BLaER1 (cell line): Measurements from ENCODE around the gene TUBA8.
"Not testable (repeated sequence)": the region's sequence is repeated elsewhere in the genome, so short reads cannot be mapped to it uniquely, and the experiment has no call there.

Source experiments
- H3K27ac ChIP-seq: shearing (Covaris generic); formaldehyde crosslinking; 2 replicates; pipeline ENCODE4 v1.8.1; 2022
- H3K27me3 ChIP-seq: shearing (Covaris generic); formaldehyde crosslinking; 2 replicates; pipeline ENCODE4 v1.8.1; 2022
- H3K36me3 ChIP-seq: shearing (Covaris generic); formaldehyde crosslinking; 2 replicates; pipeline ENCODE4 v1.8.1; 2022
- H3K4me1 ChIP-seq: shearing (Covaris generic); formaldehyde crosslinking; 2 replicates; pipeline ENCODE4 v1.8.1; 2022
- H3K4me2 ChIP-seq: shearing (Covaris generic); formaldehyde crosslinking; 2 replicates; pipeline ENCODE4 v1.8.1; 2022
- H3K4me3 ChIP-seq: shearing (Covaris generic); formaldehyde crosslinking; 2 replicates; pipeline ENCODE4 v1.8.1; 2022
- H3K9ac ChIP-seq: shearing (Covaris generic); formaldehyde crosslinking; 2 replicates; pipeline ENCODE4 v1.8.1; 2022
- H3K9me3 ChIP-seq: shearing (Covaris generic); formaldehyde crosslinking; 2 replicates; pipeline ENCODE4 v1.8.1; 2022
- H4K20me1 ChIP-seq: shearing (Covaris generic); formaldehyde crosslinking; 2 replicates; pipeline ENCODE4 v1.8.1; 2022
- Cebpa-rat ChIP-seq: shearing (Covaris generic); IDR thresholded peaks from 2 replicates; pipeline ENCODE4 v1.8.1; 2022

The TUBA8 gene

DNA sequence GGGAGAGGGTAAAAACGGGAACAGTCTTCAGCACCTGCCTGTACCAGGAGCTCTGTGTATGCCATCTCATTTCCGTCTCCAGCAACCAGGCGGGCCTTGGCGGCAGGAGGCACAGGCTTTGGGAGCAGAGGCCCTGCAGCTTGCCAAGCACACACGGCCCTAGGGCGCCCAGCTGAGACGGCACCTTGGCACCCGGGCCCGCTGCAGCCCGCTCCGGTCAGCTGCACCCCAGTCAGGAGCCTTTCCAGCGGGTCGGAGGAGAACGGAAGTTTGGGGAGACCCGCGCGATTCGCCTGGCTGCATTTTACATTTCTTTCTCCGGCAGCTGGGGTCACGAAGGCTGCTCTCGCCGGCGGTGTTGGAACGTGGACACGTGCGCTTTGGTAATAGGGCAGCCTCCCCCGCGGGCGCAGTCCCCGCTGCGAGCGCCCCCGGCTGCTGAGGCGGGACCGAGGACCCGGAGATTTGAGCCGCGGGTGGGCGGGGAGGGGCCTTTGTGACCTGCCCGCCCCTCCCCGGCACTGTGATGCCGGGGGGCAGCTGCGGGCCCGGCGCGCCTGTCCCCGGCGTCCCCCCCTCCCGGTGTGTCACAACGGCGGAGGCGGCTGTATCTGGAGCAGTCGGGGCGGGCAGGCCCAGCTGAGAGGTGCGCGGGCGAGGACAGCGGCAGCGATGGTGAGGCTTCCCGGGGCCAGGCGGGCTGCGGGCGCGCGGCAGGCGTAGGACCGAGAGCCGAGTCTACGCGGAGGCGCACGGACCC, at the start of gene TUBA8:
Gene TUBA8, plus strand, starts transcription at position 616 of the 760 bp plus-strand sequence. Its CDS starts 57 bp downstream, at position 673.
- Histone ChIP-seq H3K9me3 (peaks cover 37% of the 10 kb centered on the region), H3K27ac (peak within 1 kb of the TSS; percentile 80), H3K36me3 (peaks cover 6% of the 10 kb centered on the region; the same call in 1 of the 2 replicates), H4K20me1 (peaks cover 53% of the 10 kb centered on the region), H3K4me1 (peaks cover 75% of the 10 kb centered on the region), H3K4me3 (peak within 1 kb of the TSS; percentile 66), H3K9ac (peak within 1 kb of the TSS; percentile 74), H3K27me3 (peaks cover 43% of the 10 kb centered on the region), H3K4me2 (peak within 1 kb of the TSS; percentile 96)
- no peak for TF ChIP-seq Cebpa-rat

- H3K36me3 ChIP-seq = no peaks in the 10 kb centered on the region
- no peak overlapping the region for H3K27ac ChIP-seq
- no peaks in the 10 kb centered on the region for H3K27me3 ChIP-seq
- H3K4me3 ChIP-seq = no peak overlapping the region
- H3K4me2 ChIP-seq = no peak overlapping the region
- H4K20me1 ChIP-seq = no peaks in the 10 kb centered on the region
- no peak overlapping the region for H3K9ac ChIP-seq
- no peaks in the 10 kb centered on the region for H3K9me3 ChIP-seq
- TF ChIP-seq Cebpa-rat = no peak
- H3K4me1 ChIP-seq = peaks cover 30% of the 10 kb centered on the region
These were observed 48.2 kb upstream of the TUBA8 start for GRCh38 chr22:18062421-18062820.

- Histone ChIP-seq H3K4me3 (no peak overlapping the region), H3K9ac (no peak overlapping the region), H3K36me3 (no peaks in the 10 kb centered on the region), H3K27me3 (no peaks in the 10 kb centered on the region), H4K20me1 (no peaks in the 10 kb centered on the region), H3K4me1 (peaks cover 30% of the 10 kb centered on the region), H3K9me3 (no peaks in the 10 kb centered on the region), H3K27ac (no peak overlapping the region), H3K4me2 (no peak overlapping the region)
- no peak for TF ChIP-seq Cebpa-rat
These were observed 47.3 kb upstream of the TUBA8 start for GRCh38 chr22:18063306-18063705.

DNA sequence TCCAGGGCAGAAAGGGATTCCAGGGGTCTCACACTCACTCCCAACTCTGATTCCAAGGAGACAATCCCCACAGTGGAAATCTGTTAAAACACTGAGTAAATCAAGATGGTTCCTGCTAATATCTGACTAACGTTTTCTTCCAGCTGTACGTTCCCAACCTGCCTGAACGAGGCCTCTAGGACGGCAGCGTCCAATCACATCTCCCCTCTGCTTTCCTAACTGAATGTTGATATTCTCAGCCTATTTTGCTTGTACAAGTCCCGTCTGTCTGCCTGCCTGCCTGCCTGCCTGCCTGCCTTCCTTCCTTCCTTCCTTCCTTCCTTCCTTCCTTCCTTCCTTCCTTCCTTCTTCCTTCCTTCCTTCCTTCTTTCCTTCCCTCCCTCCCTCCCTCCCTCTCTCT, 46.9 kb upstream of the TUBA8 start:
- H3K4me1 ChIP-seq = peaks cover 30% of the 10 kb centered on the region
- not testable (repeated sequence) for H3K27ac ChIP-seq, H3K9ac ChIP-seq, H3K9me3 ChIP-seq, H3K36me3 ChIP-seq, H3K4me3 ChIP-seq, H3K4me2 ChIP-seq, H4K20me1 ChIP-seq, H3K27me3 ChIP-seq

DNA sequence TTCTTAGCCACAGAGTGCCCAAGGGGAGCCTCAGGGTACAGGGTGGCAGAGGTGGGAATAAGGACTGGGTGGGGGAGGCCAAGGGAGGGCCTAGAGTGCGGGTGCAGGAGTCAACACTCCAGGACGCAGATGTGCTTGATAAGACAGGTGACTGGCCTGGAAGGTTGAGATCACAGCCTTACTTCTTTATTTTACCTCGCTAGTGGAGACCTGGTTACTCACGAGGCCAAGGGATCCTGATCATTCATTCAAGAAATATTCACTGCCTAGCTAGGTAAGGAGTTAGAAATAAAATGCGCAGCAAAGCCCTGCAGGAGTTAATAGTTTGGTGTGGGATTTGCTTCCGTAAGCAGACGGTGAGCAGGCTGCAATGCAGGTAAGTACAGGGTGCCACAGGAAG, 46.0 kb upstream of the TUBA8 start:
- Histone ChIP-seq H4K20me1 (no peaks in the 10 kb centered on the region), H3K4me1 (peaks cover 30% of the 10 kb centered on the region)
- TF ChIP-seq Cebpa-rat = no peak

DNA sequence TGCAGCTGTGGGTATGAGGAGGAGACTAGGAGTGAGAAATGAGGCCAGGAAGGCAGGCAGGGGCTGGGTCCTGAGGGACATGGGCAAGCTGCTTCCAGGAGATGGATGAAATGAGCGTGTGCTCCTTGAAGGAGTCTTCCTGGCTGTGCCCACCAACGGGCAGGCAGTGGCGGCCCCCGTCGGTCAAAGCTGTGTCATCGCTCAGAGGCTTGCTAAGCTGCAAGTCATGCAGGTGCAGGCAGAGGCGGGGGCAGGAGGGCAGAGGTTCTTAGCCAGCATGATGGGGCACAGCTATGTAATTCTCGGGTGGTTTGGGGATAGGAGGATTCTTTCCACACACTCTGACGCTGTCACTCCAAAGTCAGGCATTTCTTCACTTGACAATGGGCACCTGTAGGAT, 45.4 kb upstream of the TUBA8 start:
- H3K9ac ChIP-seq = no peak overlapping the region
- H3K4me3 ChIP-seq = no peak overlapping the region
- peaks cover 30% of the 10 kb centered on the region for H3K4me1 ChIP-seq
- no peak for TF ChIP-seq Cebpa-rat
- no peaks in the 10 kb centered on the region for H3K36me3 ChIP-seq
- no peaks in the 10 kb centered on the region for H4K20me1 ChIP-seq
- 0 out of 2 replicates have a peak overlapping the region, but pooled peaks have one; percentile 8 for H3K27ac ChIP-seq
- H3K27me3 ChIP-seq = no peaks in the 10 kb centered on the region
- peak overlapping the region; percentile 81 for H3K4me2 ChIP-seq
- H3K9me3 ChIP-seq = no peaks in the 10 kb centered on the region

More for the DNA sequence above, 46.0 kb upstream of the TUBA8 start:
- Histone ChIP-seq H3K9me3 (no peaks in the 10 kb centered on the region), H3K36me3 (no peaks in the 10 kb centered on the region), H3K9ac (no peak overlapping the region), H3K27me3 (no peaks in the 10 kb centered on the region), H3K4me3 (no peak overlapping the region), H3K27ac (0 out of 2 replicates have a peak overlapping the region, but pooled peaks have one; percentile 8), H3K4me2 (peak overlapping the region; percentile 81)

DNA sequence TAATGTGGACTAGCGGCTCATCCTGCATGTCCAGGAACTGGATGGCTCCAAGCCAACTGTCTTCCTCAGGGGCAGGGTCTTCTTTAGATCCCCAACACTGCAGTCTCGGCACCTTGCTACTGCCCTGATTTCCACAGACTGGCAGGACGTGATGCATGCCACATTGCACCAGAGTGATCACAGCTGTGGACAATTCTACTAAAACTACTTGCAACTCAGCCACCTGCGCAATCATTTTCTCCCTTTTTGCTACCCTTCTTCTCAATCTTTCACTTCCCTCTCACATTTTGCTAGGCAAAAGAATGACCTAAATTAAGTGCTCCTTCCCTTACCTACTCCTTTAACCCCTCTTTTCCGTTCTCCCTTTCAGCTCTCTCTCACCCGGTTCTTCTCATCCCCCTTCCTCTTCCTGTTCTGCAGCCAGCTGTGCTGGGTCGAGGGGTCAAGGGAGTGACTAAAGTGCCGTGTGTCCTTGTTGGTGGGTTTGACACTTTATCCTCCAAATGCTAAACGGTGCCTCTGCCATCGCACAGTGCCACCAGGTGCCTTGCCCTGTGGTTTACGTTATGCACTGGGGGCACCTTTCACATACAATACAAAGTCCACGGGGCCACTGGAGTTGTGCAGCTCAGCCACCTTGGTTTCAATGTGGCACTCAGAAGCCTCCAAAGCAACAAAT, 44.3 kb upstream of the TUBA8 start:
- Histone ChIP-seq H3K9ac (no peak overlapping the region), H3K4me1 (peaks cover 36% of the 10 kb centered on the region), H3K36me3 (no peaks in the 10 kb centered on the region), H3K4me3 (no peak overlapping the region), H4K20me1 (no peaks in the 10 kb centered on the region), H3K9me3 (no peaks in the 10 kb centered on the region), H3K27ac (peak overlapping the region; percentile 21; the same call in 1 of the 2 replicates), H3K4me2 (peak overlapping the region; percentile 81), H3K27me3 (no peaks in the 10 kb centered on the region)
- no peak for TF ChIP-seq Cebpa-rat

GRCh38 chr22:18067121-18067520, 43.5 kb upstream of the TUBA8 start:
- no peak for TF ChIP-seq Cebpa-rat
- no peak overlapping the region for H3K4me3 ChIP-seq
- peaks cover 44% of the 10 kb centered on the region for H3K4me1 ChIP-seq
- H3K27ac ChIP-seq = no peak overlapping the region
- no peak overlapping the region for H3K9ac ChIP-seq
- no peaks in the 10 kb centered on the region for H3K27me3 ChIP-seq
- H3K9me3 ChIP-seq = no peaks in the 10 kb centered on the region
- no peaks in the 10 kb centered on the region for H3K36me3 ChIP-seq
- peak overlapping the region; percentile 81; the same call in 1 of the 2 replicates for H3K4me2 ChIP-seq
- H4K20me1 ChIP-seq = no peaks in the 10 kb centered on the region

GRCh38 chr22:18067548-18068341, 42.9 kb upstream of the TUBA8 start:
- H3K36me3 ChIP-seq = no peaks in the 10 kb centered on the region
- no peak overlapping the region for H3K4me2 ChIP-seq
- no peaks in the 10 kb centered on the region for H3K27me3 ChIP-seq
- no peak for TF ChIP-seq Cebpa-rat
- H3K9ac ChIP-seq = no peak overlapping the region
- no peak overlapping the region for H3K4me3 ChIP-seq
- peaks cover 45% of the 10 kb centered on the region for H3K4me1 ChIP-seq
- no peaks in the 10 kb centered on the region for H3K9me3 ChIP-seq
- no peaks in the 10 kb centered on the region for H4K20me1 ChIP-seq
- no peak overlapping the region for H3K27ac ChIP-seq
